ENCODE data around the gene CRYL1.
"Not testable (repeated sequence)": the region's sequence is repeated elsewhere in the genome, so short reads cannot be mapped to it uniquely, and the experiment has no call there.

The CRYL1 gene

GRCh38 chr13:20439261-20439660, 86.4 kb downstream of the CRYL1 start:
- Histone ChIP-seq H3K9me3 (ENCODE audit: control insufficient read depth, low read length) (no peaks in the 10 kb centered on the region), H3K36me3 (ENCODE audit: control insufficient read depth, insufficient read depth, low read length) (no peaks in the 10 kb centered on the region), H3K4me3 (ENCODE audit: insufficient read depth, low read depth, low read length) (no peak overlapping the region), H3K27ac (ENCODE audit: insufficient read depth, low read depth, low read length, poor library complexity, severe bottlenecking) (no peak overlapping the region), H3K27me3 (ENCODE audit: control insufficient read depth, insufficient read depth, low read length, poor library complexity, severe bottlenecking) (no peaks in the 10 kb centered on the region), H3K4me1 (ENCODE audit: control insufficient read depth, insufficient read depth, low read length) (peaks cover 8% of the 10 kb centered on the region)
- WGBS, 2 experiments = 93 to 95% methylated on average over 1 to 4 of the region's 4 CpGs

- peaks cover 8% of the 10 kb centered on the region for H3K4me1 ChIP-seq (ENCODE audit: control insufficient read depth, insufficient read depth, low read length)
- no peak overlapping the region for H3K27ac ChIP-seq (ENCODE audit: insufficient read depth, low read depth, low read length, poor library complexity, severe bottlenecking)
- no peaks in the 10 kb centered on the region for H3K36me3 ChIP-seq (ENCODE audit: control insufficient read depth, insufficient read depth, low read length)
- H3K4me3 ChIP-seq (ENCODE audit: insufficient read depth, low read depth, low read length) = no peak overlapping the region
- H3K27me3 ChIP-seq (ENCODE audit: control insufficient read depth, insufficient read depth, low read length, poor library complexity, severe bottlenecking) = no peaks in the 10 kb centered on the region
- H3K9me3 ChIP-seq (ENCODE audit: control insufficient read depth, low read length) = no peaks in the 10 kb centered on the region
- 91 to 92% methylated on average over 5 of the region's 6 CpGs for WGBS, 2 experiments
These were observed 86.9 kb downstream of the CRYL1 start for GRCh38 chr13:20438801-20439200.

- Histone ChIP-seq H3K36me3 (ENCODE audit: control insufficient read depth, insufficient read depth, low read length) (no peaks in the 10 kb centered on the region), H3K27ac (ENCODE audit: insufficient read depth, low read depth, low read length, poor library complexity, severe bottlenecking) (no peak overlapping the region), H3K9me3 (ENCODE audit: control insufficient read depth, low read length) (no peaks in the 10 kb centered on the region), H3K4me1 (ENCODE audit: control insufficient read depth, insufficient read depth, low read length) (no peaks in the 10 kb centered on the region), H3K4me3 (ENCODE audit: insufficient read depth, low read depth, low read length) (no peak overlapping the region), H3K27me3 (ENCODE audit: control insufficient read depth, insufficient read depth, low read length, poor library complexity, severe bottlenecking) (no peaks in the 10 kb centered on the region)
- WGBS, 2 experiments = 92 to 94% methylated on average over 10 of the region's 10 CpGs
These were observed 89.2 kb downstream of the CRYL1 start for GRCh38 chr13:20436505-20436904.

GRCh38 chr13:20435616-20436368, 89.9 kb downstream of the CRYL1 start:
- Histone ChIP-seq H3K36me3 (ENCODE audit: control insufficient read depth, insufficient read depth, low read length) (no peaks in the 10 kb centered on the region), H3K4me1 (ENCODE audit: control insufficient read depth, insufficient read depth, low read length) (no peaks in the 10 kb centered on the region), H3K9me3 (ENCODE audit: control insufficient read depth, low read length) (no peaks in the 10 kb centered on the region), H3K4me3 (ENCODE audit: insufficient read depth, low read depth, low read length) (no peak overlapping the region), H3K27me3 (ENCODE audit: control insufficient read depth, insufficient read depth, low read length, poor library complexity, severe bottlenecking) (no peaks in the 10 kb centered on the region), H3K27ac (ENCODE audit: insufficient read depth, low read depth, low read length, poor library complexity, severe bottlenecking) (no peak overlapping the region)
- WGBS, 2 experiments = 94 to 95% methylated on average over 57 of the region's 57 CpGs

GRCh38 chr13:20434210-20434609, 91.4 kb downstream of the CRYL1 start:
- not testable (repeated sequence) for H3K27me3 ChIP-seq (ENCODE audit: control insufficient read depth, insufficient read depth, low read length, poor library complexity, severe bottlenecking); H3K4me1 ChIP-seq (ENCODE audit: control insufficient read depth, insufficient read depth, low read length); H3K36me3 ChIP-seq (ENCODE audit: control insufficient read depth, insufficient read depth, low read length); H3K4me3 ChIP-seq (ENCODE audit: insufficient read depth, low read depth, low read length); H3K9me3 ChIP-seq (ENCODE audit: control insufficient read depth, low read length); H3K27ac ChIP-seq (ENCODE audit: insufficient read depth, low read depth, low read length, poor library complexity, severe bottlenecking)
- WGBS, 2 experiments = 91 to 98% methylated on average over 6 to 9 of the region's 9 CpGs

- Histone ChIP-seq H3K4me1 (ENCODE audit: control insufficient read depth, insufficient read depth, low read length) (peaks cover 7% of the 10 kb centered on the region), H3K27ac (ENCODE audit: insufficient read depth, low read depth, low read length, poor library complexity, severe bottlenecking) (no peak overlapping the region), H3K9me3 (ENCODE audit: control insufficient read depth, low read length) (no peaks in the 10 kb centered on the region), H3K36me3 (ENCODE audit: control insufficient read depth, insufficient read depth, low read length) (no peaks in the 10 kb centered on the region), H3K27me3 (ENCODE audit: control insufficient read depth, insufficient read depth, low read length, poor library complexity, severe bottlenecking) (no peaks in the 10 kb centered on the region), H3K4me3 (ENCODE audit: insufficient read depth, low read depth, low read length) (no peak overlapping the region)
- WGBS, 2 experiments = 91 to 93% methylated on average over 15 of the region's 15 CpGs
These were observed 93.8 kb downstream of the CRYL1 start for GRCh38 chr13:20431687-20432384.

GRCh38 chr13:20431080-20431479, 94.6 kb downstream of the CRYL1 start:
- Histone ChIP-seq H3K27me3 (ENCODE audit: control insufficient read depth, insufficient read depth, low read length, poor library complexity, severe bottlenecking) (no peaks in the 10 kb centered on the region), H3K36me3 (ENCODE audit: control insufficient read depth, insufficient read depth, low read length) (no peaks in the 10 kb centered on the region), H3K9me3 (ENCODE audit: control insufficient read depth, low read length) (no peaks in the 10 kb centered on the region), H3K4me3 (ENCODE audit: insufficient read depth, low read depth, low read length) (no peak overlapping the region), H3K4me1 (ENCODE audit: control insufficient read depth, insufficient read depth, low read length) (peaks cover 9% of the 10 kb centered on the region), H3K27ac (ENCODE audit: insufficient read depth, low read depth, low read length, poor library complexity, severe bottlenecking) (no peak overlapping the region)
- WGBS, 2 experiments = 95% methylated on average over 16 of the region's 16 CpGs

- Histone ChIP-seq H3K36me3 (ENCODE audit: control insufficient read depth, insufficient read depth, low read length) (no peaks in the 10 kb centered on the region), H3K4me1 (ENCODE audit: control insufficient read depth, insufficient read depth, low read length) (peaks cover 9% of the 10 kb centered on the region), H3K27me3 (ENCODE audit: control insufficient read depth, insufficient read depth, low read length, poor library complexity, severe bottlenecking) (no peaks in the 10 kb centered on the region), H3K27ac (ENCODE audit: insufficient read depth, low read depth, low read length, poor library complexity, severe bottlenecking) (no peak overlapping the region), H3K4me3 (ENCODE audit: insufficient read depth, low read depth, low read length) (no peak overlapping the region), H3K9me3 (ENCODE audit: control insufficient read depth, low read length) (no peaks in the 10 kb centered on the region)
- WGBS, 2 experiments = 91 to 95% methylated on average over 4 of the region's 4 CpGs
These were observed 95.4 kb downstream of the CRYL1 start for GRCh38 chr13:20430296-20430695.

- Histone ChIP-seq H3K9me3 (ENCODE audit: control insufficient read depth, low read length) (no peaks in the 10 kb centered on the region), H3K36me3 (ENCODE audit: control insufficient read depth, insufficient read depth, low read length) (no peaks in the 10 kb centered on the region), H3K4me1 (ENCODE audit: control insufficient read depth, insufficient read depth, low read length) (peaks cover 14% of the 10 kb centered on the region), H3K27ac (ENCODE audit: insufficient read depth, low read depth, low read length, poor library complexity, severe bottlenecking) (no peak overlapping the region), H3K27me3 (ENCODE audit: control insufficient read depth, insufficient read depth, low read length, poor library complexity, severe bottlenecking) (no peaks in the 10 kb centered on the region), H3K4me3 (ENCODE audit: insufficient read depth, low read depth, low read length) (no peak overlapping the region)
- 94 to 96% methylated on average over 9 of the region's 9 CpGs for WGBS, 2 experiments
These were observed 96.0 kb downstream of the CRYL1 start for GRCh38 chr13:20429682-20430081.

- WGBS, 2 experiments = 93 to 94% methylated on average over 11 of the region's 11 CpGs
- H3K27me3 ChIP-seq (ENCODE audit: control insufficient read depth, insufficient read depth, low read length, poor library complexity, severe bottlenecking) = no peaks in the 10 kb centered on the region
- H3K4me1 ChIP-seq (ENCODE audit: control insufficient read depth, insufficient read depth, low read length) = peaks cover 21% of the 10 kb centered on the region
- no peak overlapping the region for H3K4me3 ChIP-seq (ENCODE audit: insufficient read depth, low read depth, low read length)
- H3K27ac ChIP-seq (ENCODE audit: insufficient read depth, low read depth, low read length, poor library complexity, severe bottlenecking) = no peak overlapping the region
- H3K9me3 ChIP-seq (ENCODE audit: control insufficient read depth, low read length) = no peaks in the 10 kb centered on the region
- H3K36me3 ChIP-seq (ENCODE audit: control insufficient read depth, insufficient read depth, low read length) = no peaks in the 10 kb centered on the region
These were observed 96.7 kb downstream of the CRYL1 start for GRCh38 chr13:20428666-20429644.

Measured in ectodermal cell (in vitro differentiated cells).